IMR-90 (cell line): ENCODE results near the gene SNTG2. TPM values are rescaled to one million over a fixed set of nuclear protein-coding genes. Genes with fewer than 3 reads are reported as not detected.

Source experiments
- ATAC-seq: fragments of 200-7000 bp; cut with Tn5 transposase; 2 replicates; pipeline ENCODE4 v1.9.1; 2020; ENCODE audit warnings: low read depth, mild to moderate bottlenecking, moderate library complexity
- BruUV-seq: library from RNA; stranded (reverse); fragments of 400-500 nt; replicated peaks from 2 replicates; lab custom pipeline; 2021; lab: Mats Ljungman, UMichigan
- CTCF ChIA-PET: fragments of 300-600 bp; formaldehyde crosslinking; extraction: SDS; loops from one replicate; lab custom pipeline; 2021; ENCODE audit warnings: antibody characterized with exemption; lab: Yijun Ruan, JAX
- POLR2A ChIA-PET: fragments of 300-600 bp; sonication (Branson Sonifier 250); formaldehyde crosslinking; loops from one replicate; lab custom pipeline; 2022; ENCODE audit warnings: antibody characterized with exemption; ENCODE audit not compliant: unreplicated experiment; lab: Charles Lee
- DNase-seq: peaks from one replicate; pipeline ENCODE4 v3.0.0; 2013
- H2AFZ ChIP-seq: replicated peaks from 2 replicates; pipeline ENCODE3; 2013; ENCODE audit warnings: low read length, mild to moderate bottlenecking; ENCODE audit not compliant: poor library complexity
- H2AK5ac ChIP-seq: 2 replicates; pipeline ENCODE4 v1.6.1; 2013; ENCODE audit warnings: low read depth, low read length, inconsistent platforms
- H2AK9ac ChIP-seq: replicated peaks from 2 replicates; pipeline ENCODE3; 2013; ENCODE audit warnings: mild to moderate bottlenecking, low read depth, low read length, moderate library complexity; ENCODE audit not compliant: poor library complexity
- H2BK120ac ChIP-seq: 2 replicates; pipeline ENCODE4 v1.6.1; 2013; ENCODE audit warnings: low read depth, low read length, inconsistent platforms
- H2BK15ac ChIP-seq: 3 replicates; pipeline ENCODE4 v1.6.1; 2013; ENCODE audit warnings: low read depth, low read length, inconsistent platforms
- H2BK20ac ChIP-seq: 2 replicates; pipeline ENCODE4 v1.6.1; 2013; ENCODE audit warnings: low read depth, mild to moderate bottlenecking, inconsistent platforms, low read length, moderate library complexity
- H2BK5ac ChIP-seq: 2 replicates; pipeline ENCODE4 v1.6.1; 2013; ENCODE audit warnings: mild to moderate bottlenecking, low read depth, low read length, inconsistent platforms; ENCODE audit not compliant: poor library complexity, severe bottlenecking
- H3K14ac ChIP-seq: replicated peaks from 2 replicates; pipeline ENCODE4 v1.6.1; 2013; ENCODE audit warnings: low read depth, low read length, inconsistent platforms
- H3K18ac ChIP-seq: 2 replicates; pipeline ENCODE4 v1.6.1; 2013; ENCODE audit warnings: low read depth, low read length, control low read depth
- H3K23ac ChIP-seq: 2 replicates; pipeline ENCODE4 v1.6.1; 2013; ENCODE audit warnings: low read depth, low read length, inconsistent platforms
- H3K27ac ChIP-seq: 2 replicates; pipeline ENCODE4 v1.5.1; 2013; ENCODE audit warnings: mild to moderate bottlenecking, control low read depth, low read length; ENCODE audit not compliant: insufficient read depth
- H3K27me3 ChIP-seq: 2 replicates; pipeline ENCODE4 v1.6.1; 2013; ENCODE audit warnings: low read length; ENCODE audit not compliant: control insufficient read depth, insufficient read depth
- H3K36me3 ChIP-seq: 2 replicates; pipeline ENCODE4 v1.6.1; 2013; ENCODE audit warnings: low read length, mixed read lengths; ENCODE audit not compliant: control insufficient read depth, insufficient read depth
- H3K4ac ChIP-seq: 2 replicates; pipeline ENCODE4 v1.6.1; 2013; ENCODE audit warnings: low read depth, low read length, inconsistent platforms
- H3K4me1 ChIP-seq: 2 replicates; pipeline ENCODE4 v1.6.1; 2013; ENCODE audit warnings: low read length, mixed read lengths; ENCODE audit not compliant: control insufficient read depth, insufficient read depth
- H3K4me2 ChIP-seq: 2 replicates; pipeline ENCODE4 v1.6.1; 2013; ENCODE audit warnings: low read depth, mild to moderate bottlenecking, control low read depth, low read length, moderate library complexity
- H3K4me3 ChIP-seq: 2 replicates; pipeline ENCODE4 v1.5.1; 2013; ENCODE audit warnings: low read depth, mild to moderate bottlenecking, control low read depth, low read length, moderate library complexity; ENCODE audit not compliant: insufficient read depth
- H3K56ac ChIP-seq: 2 replicates; pipeline ENCODE4 v1.6.1; 2013; ENCODE audit warnings: low read length, inconsistent platforms; ENCODE audit not compliant: insufficient read depth; ENCODE audit errors: extremely low read depth
- H3K79me1 ChIP-seq, 2 experiments: 2 replicates each; pipeline ENCODE4 v1.6.1; 2013; ENCODE audit warnings: low read length in 2 of 2, inconsistent platforms in 1 of 2, low read depth in 1 of 2
- H3K9ac ChIP-seq: 2 replicates; pipeline ENCODE4 v1.6.1; 2013; ENCODE audit warnings: low read depth, low read length, control low read depth
- H3K9me1 ChIP-seq: 2 replicates; pipeline ENCODE4 v1.6.1; 2013; ENCODE audit warnings: low read length, inconsistent platforms; ENCODE audit not compliant: insufficient read depth
- H3K9me3 ChIP-seq: 2 replicates; pipeline ENCODE4 v1.6.1; 2013; ENCODE audit warnings: low read length; ENCODE audit not compliant: control insufficient read depth, insufficient read depth
- H4K20me1 ChIP-seq: 2 replicates; pipeline ENCODE4 v1.6.1; 2013; ENCODE audit warnings: low read length, inconsistent platforms; ENCODE audit not compliant: insufficient read depth
- H4K5ac ChIP-seq: 2 replicates; pipeline ENCODE4 v1.6.1; 2013; ENCODE audit warnings: mild to moderate bottlenecking, low read depth, low read length, control low read depth
- H4K8ac ChIP-seq, 2 experiments: 2 replicates each; pipeline ENCODE4 v1.6.1; 2013; ENCODE audit warnings: low read depth in 2 of 2, low read length in 2 of 2, control low read depth in 1 of 2, inconsistent platforms in 1 of 2
- H4K91ac ChIP-seq: 2 replicates; pipeline ENCODE4 v1.6.1; 2013; ENCODE audit warnings: low read depth, low read length, inconsistent platforms; ENCODE audit not compliant: insufficient read depth
- BHLHE40 ChIP-seq: fragments of 150-350 bp; IDR thresholded peaks from 2 replicates; pipeline ENCODE4 v1.6.1; 2016; ENCODE audit warnings: mild to moderate bottlenecking, low read depth, low read length
- CEBPB ChIP-seq: IDR thresholded peaks from 2 replicates; pipeline ENCODE4 v1.6.1; 2012; ENCODE audit warnings: low read depth, low read length, improper control_type of control experiment
- CHD1 ChIP-seq: IDR thresholded peaks from 2 replicates; pipeline ENCODE4 v1.6.1; 2012; ENCODE audit warnings: low read depth, low read length, improper control_type of control experiment
- CTCF ChIP-seq: conservative IDR thresholded peaks from 2 replicates; pipeline ENCODE4 v1.5.1; 2012; ENCODE audit warnings: mild to moderate bottlenecking, low read depth, low read length, improper control_type of control experiment
- ELK1 ChIP-seq: fragments of 150-350 bp; IDR thresholded peaks from 2 replicates; pipeline ENCODE4 v1.6.1; 2016; ENCODE audit warnings: low read depth, mild to moderate bottlenecking, low read length, moderate library complexity, borderline replicate concordance
- FOS ChIP-seq: fragments of 150-350 bp; IDR thresholded peaks from 2 replicates; pipeline ENCODE4 v1.6.1; 2016; ENCODE audit warnings: low read depth, low read length
- MAFK ChIP-seq: IDR thresholded peaks from 2 replicates; pipeline ENCODE4 v1.6.1; 2012; ENCODE audit warnings: low read depth, low read length, improper control_type of control experiment
- MAZ ChIP-seq: IDR thresholded peaks from 2 replicates; pipeline ENCODE4 v1.6.1; 2012; ENCODE audit warnings: low read depth, mild to moderate bottlenecking, low read length, improper control_type of control experiment, moderate library complexity, borderline replicate concordance
- MXI1 ChIP-seq: IDR thresholded peaks from 2 replicates; pipeline ENCODE4 v1.6.1; 2012; ENCODE audit warnings: low read depth, mild to moderate bottlenecking, low read length, moderate library complexity, borderline replicate concordance
- NFE2L2 ChIP-seq: fragments of 150-350 bp; IDR thresholded peaks from 2 replicates; pipeline ENCODE4 v1.6.1; 2016; ENCODE audit warnings: low read depth, mild to moderate bottlenecking, low read length
- POLR2A ChIP-seq: IDR thresholded peaks from 2 replicates; pipeline ENCODE4 v1.6.1; 2012; ENCODE audit warnings: mild to moderate bottlenecking, low read depth, low read length
- RAD21 ChIP-seq: IDR thresholded peaks from 2 replicates; pipeline ENCODE4 v1.6.1; 2012; ENCODE audit warnings: low read length, improper control_type of control experiment
- RCOR1 ChIP-seq: IDR thresholded peaks from 2 replicates; pipeline ENCODE4 v1.6.1; 2012; ENCODE audit warnings: mild to moderate bottlenecking, low read length, improper control_type of control experiment; ENCODE audit not compliant: insufficient replicate concordance
- RFX5 ChIP-seq: IDR thresholded peaks from 2 replicates; pipeline ENCODE4 v1.8.0; 2012; ENCODE audit warnings: low read depth, mild to moderate bottlenecking, low read length, moderate library complexity
- SMC3 ChIP-seq: fragments of 150-350 bp; IDR thresholded peaks from 2 replicates; pipeline ENCODE4 v1.6.1; 2016; ENCODE audit warnings: low read depth, mild to moderate bottlenecking, antibody characterized with exemption, low read length, moderate library complexity
- USF2 ChIP-seq: fragments of 150-350 bp; IDR thresholded peaks from 2 replicates; pipeline ENCODE4 v1.6.1; 2017; ENCODE audit warnings: mild to moderate bottlenecking, antibody characterized with exemption, low read length, low read depth
- WGBS, 2 experiments: methylation state at CpG; one replicate each; pipeline versions ENCODE4 v1.1.5 to v1.1.7; 2013; ENCODE audit warnings: missing lambda C conversion rate in 2 of 2; ENCODE audit not compliant: insufficient read length in 1 of 2; ENCODE audit errors: extremely low coverage in 2 of 2; 5-methylcytosine and 5-hydroxymethylcytosine counted together
- dilution Hi-C: fragments of 300-500 bp; cut with HindIII; formaldehyde crosslinking; loops from one replicate; pipeline ENCODE4 v1.14.3; 2018; ENCODE audit warnings: low sequenced_read_pairs; ENCODE audit not compliant: unreplicated experiment
- in situ Hi-C: fragments of 300-500 bp; cut with MboI; formaldehyde crosslinking; loops from 3 replicates; pipeline ENCODE4 v1.14.3; 2019; ENCODE audit warnings: low sequenced_read_pairs, inconsistent platforms, mixed read lengths
- intact Hi-C: fragments of 100-400 bp; cut with micrococcal nuclease; formaldehyde crosslinking; loops from 2 replicates; pipeline ENCODE4 v1.10.0; 2022
- polyA plus RNA-seq, 3 experiments: library from polyadenylated mRNA; depleted of rRNA; stranded (reverse); fragments of >200 nt; gene quantifications; 2 replicates each; pipeline ENCODE4 v1.2.3, GENCODE V29; 2012; ENCODE audit warnings: low replicate concordance in 1 of 3
- total RNA-seq: library from RNA; depleted of rRNA; stranded (reverse); fragments of >200 nt; gene quantifications from 2 replicates; pipeline ENCODE4 v1.2.3, GENCODE V29; 2012

SNTG2 gene
- total and polyA plus RNA-seq, 2 of the 4 experiments (the other 2 are of a cell fraction): under 0.01 to 0.17 TPM

- TF ChIP-seq CTCF (no peak), FOS (no peak), ELK1 (no peak), POLR2A (no peak), SMC3 (no peak), CHD1 (no peak), MXI1 (no peak), USF2 (no peak), CEBPB (no peak), MAZ (no peak), RAD21 (no peak), BHLHE40 (no peak), MAFK (no peak), RFX5 (no peak), NFE2L2 (no peak), RCOR1 (no peak)
- DNase-seq (no peak), ATAC-seq (no peak)
- Histone ChIP-seq H3K27me3 (no peaks in the 10 kb centered on the region), H2AK9ac (no peak overlapping the region), H3K4me3 (no peak overlapping the region), H3K9me3 (peaks cover 15% of the 10 kb centered on the region), H2AK5ac (no peak overlapping the region), H3K23ac (no peak overlapping the region), H4K91ac (no peak overlapping the region), H3K9me1 (no peaks in the 10 kb centered on the region), H3K4me1 (no peaks in the 10 kb centered on the region), H2BK120ac (no peak overlapping the region), H3K4me2 (no peak overlapping the region), H2BK20ac (no peak overlapping the region), H3K4ac (no peak overlapping the region), H3K79me1 (no peaks in the 10 kb centered on the region), H2BK5ac (no peak overlapping the region), H3K56ac (no peak overlapping the region), H3K14ac (no peak overlapping the region), H4K8ac (no peak overlapping the region), H3K18ac (no peak overlapping the region), H4K20me1 (no peaks in the 10 kb centered on the region), H3K36me3 (no peaks in the 10 kb centered on the region), H4K5ac (no peak overlapping the region), H2AFZ (no peak overlapping the region), H2BK15ac (no peak overlapping the region), H3K9ac (no peak overlapping the region), H3K27ac (no peak overlapping the region)
- ChIA-PET POLR2A (no interaction called here), CTCF (no interaction called here)
- 71% methylated on average over 6 of the region's 12 CpGs; no CpG with 5 or more reads in 1 of the 2 experiments for WGBS, 2 experiments
- dilution Hi-C loops (no loop called here), in situ Hi-C loops (loop anchor here (25.0 kb wide), 1 partner anchor 911 kb away; no protein-coding TSS in a partner anchor), intact Hi-C loops (no loop called here)
- BruUV-seq: no TSS peak
Measured at GRCh38 chr2:926259-926793, 24.3 kb upstream of the SNTG2 start.
